Mesothelial cell of epicardium (in vitro differentiated cells): ENCODE measurements around the gene ESYT2. TPM values are rescaled to one million over a fixed set of nuclear protein-coding genes. Genes with fewer than 3 reads are reported as not detected.

ENCODE experiments used
- DNase-seq, 2 experiments: peaks; one replicate each; pipeline ENCODE4 v3.0.0; 2021; ENCODE audit warnings: low spot score in 2 of 2; ENCODE audit not compliant: unreplicated experiment in 2 of 2
- H3K27ac Mint-ChIP-seq: 2 replicates; pipeline ENCODE4 v1.8.0; 2021; ENCODE audit warnings: mixed read lengths
- H3K27me3 Mint-ChIP-seq: 2 replicates; pipeline ENCODE4 v1.8.0; 2021; ENCODE audit warnings: low read depth, mixed read lengths
- H3K36me3 Mint-ChIP-seq: 2 replicates; pipeline ENCODE4 v1.8.0; 2021; ENCODE audit warnings: mixed read lengths
- H3K4me1 Mint-ChIP-seq: 2 replicates; pipeline ENCODE4 v1.8.0; 2021; ENCODE audit warnings: mixed read lengths
- H3K4me3 Mint-ChIP-seq: 2 replicates; pipeline ENCODE4 v1.8.0; 2021; ENCODE audit warnings: mild to moderate bottlenecking, moderate library complexity, mixed read lengths
- H3K9me3 Mint-ChIP-seq: 2 replicates; pipeline ENCODE4 v1.8.0; 2021; ENCODE audit warnings: mixed read lengths
- total RNA-seq: library from RNA; stranded (reverse); gene quantifications from 3 replicates; pipeline ENCODE4 v1.2.1, GENCODE V29; 2021
- TF ChIP-seq, protein P1 (sequence below): fragments of 200-600 bp; sonication (generic); IDR thresholded peaks from one replicate; pipeline ENCODE4 v1.5.0; 2021; ENCODE audit warnings: antibody characterized with exemption; ENCODE audit not compliant: unreplicated experiment

The ESYT2 gene
- total RNA-seq, 1 donor from 2014 or later = 37.1 TPM

DNA sequence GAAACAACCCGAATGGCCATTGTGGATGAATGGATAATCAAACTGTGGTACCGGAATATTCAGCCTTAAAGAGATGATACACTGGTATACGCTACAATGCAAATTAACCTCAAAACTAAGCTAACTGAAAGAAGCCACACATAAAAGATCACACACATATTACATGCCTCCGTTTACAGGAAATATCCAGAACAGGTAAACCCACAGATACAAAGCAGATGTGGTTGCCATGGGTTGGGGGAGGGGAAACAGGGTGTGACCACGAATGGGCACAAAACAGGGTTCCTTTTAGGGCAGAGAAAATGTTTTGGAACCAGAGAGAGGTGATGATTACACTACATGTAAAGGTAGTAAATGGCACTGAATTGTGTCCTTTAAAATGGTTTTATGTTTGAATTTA is 16.6 kb downstream of the ESYT2 start:
- no peak for DNase-seq
- no peaks in the 10 kb centered on the region for H3K27me3 Mint-ChIP-seq
- H3K9me3 Mint-ChIP-seq = no peaks in the 10 kb centered on the region
- peaks cover 67% of the 10 kb centered on the region for H3K4me1 Mint-ChIP-seq
- peaks cover 5% of the 10 kb centered on the region for H3K36me3 Mint-ChIP-seq
- no peak overlapping the region for H3K4me3 Mint-ChIP-seq
- TF ChIP-seq, protein P1, sequence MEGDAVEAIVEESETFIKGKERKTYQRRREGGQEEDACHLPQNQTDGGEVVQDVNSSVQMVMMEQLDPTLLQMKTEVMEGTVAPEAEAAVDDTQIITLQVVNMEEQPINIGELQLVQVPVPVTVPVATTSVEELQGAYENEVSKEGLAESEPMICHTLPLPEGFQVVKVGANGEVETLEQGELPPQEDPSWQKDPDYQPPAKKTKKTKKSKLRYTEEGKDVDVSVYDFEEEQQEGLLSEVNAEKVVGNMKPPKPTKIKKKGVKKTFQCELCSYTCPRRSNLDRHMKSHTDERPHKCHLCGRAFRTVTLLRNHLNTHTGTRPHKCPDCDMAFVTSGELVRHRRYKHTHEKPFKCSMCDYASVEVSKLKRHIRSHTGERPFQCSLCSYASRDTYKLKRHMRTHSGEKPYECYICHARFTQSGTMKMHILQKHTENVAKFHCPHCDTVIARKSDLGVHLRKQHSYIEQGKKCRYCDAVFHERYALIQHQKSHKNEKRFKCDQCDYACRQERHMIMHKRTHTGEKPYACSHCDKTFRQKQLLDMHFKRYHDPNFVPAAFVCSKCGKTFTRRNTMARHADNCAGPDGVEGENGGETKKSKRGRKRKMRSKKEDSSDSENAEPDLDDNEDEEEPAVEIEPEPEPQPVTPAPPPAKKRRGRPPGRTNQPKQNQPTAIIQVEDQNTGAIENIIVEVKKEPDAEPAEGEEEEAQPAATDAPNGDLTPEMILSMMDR = no peak
- H3K27ac Mint-ChIP-seq = peak overlapping the region; percentile 86

DNA sequence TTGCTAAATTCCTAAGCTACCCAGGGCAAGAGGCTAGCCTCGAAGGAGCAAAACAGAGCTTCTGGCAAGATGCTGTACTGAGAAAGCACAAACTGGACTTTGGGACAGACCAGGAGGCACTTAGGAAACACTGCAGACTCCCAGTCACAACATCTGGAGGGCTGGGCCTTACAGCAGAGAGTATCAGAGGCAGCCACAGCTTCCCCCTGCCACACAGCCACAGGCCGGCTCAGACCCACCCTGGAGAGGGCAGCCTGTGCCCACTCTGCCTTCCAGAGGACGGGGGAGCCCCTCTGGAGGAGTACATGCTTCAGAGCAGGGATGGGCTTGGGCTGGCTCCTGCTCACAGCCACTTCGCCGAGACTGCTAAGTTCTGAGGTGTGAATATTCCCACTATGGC is 17.4 kb downstream of the ESYT2 start:
- H3K27ac Mint-ChIP-seq = peak overlapping the region; percentile 87
- H3K4me3 Mint-ChIP-seq = no peak overlapping the region
- peaks cover 5% of the 10 kb centered on the region for H3K36me3 Mint-ChIP-seq
- DNase-seq = no peak
- no peaks in the 10 kb centered on the region for H3K27me3 Mint-ChIP-seq
- H3K4me1 Mint-ChIP-seq = peaks cover 60% of the 10 kb centered on the region
- H3K9me3 Mint-ChIP-seq = no peaks in the 10 kb centered on the region
- TF ChIP-seq, protein P1 = no peak

DNA sequence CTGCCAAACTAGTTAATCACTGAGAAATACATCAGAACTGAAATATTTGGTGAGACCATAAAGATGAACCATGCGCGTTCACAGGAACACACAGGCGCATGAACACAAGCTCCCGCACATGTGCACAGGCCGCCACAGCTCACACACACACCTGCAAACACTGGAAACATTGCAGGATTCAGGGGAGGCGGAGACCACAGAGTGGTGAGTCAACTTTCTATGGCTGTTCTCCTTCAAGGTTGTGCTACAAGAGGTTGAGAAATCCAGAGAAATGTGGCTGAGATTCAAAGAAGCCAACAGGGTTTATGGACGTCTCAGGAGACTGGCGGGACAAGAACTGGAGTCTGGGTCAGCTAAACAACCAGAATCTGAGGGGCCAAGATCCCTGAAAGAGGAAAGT is 17.8 kb downstream of the ESYT2 start:
- no peak for DNase-seq
- H3K4me3 Mint-ChIP-seq = no peak overlapping the region
- H3K36me3 Mint-ChIP-seq = peaks cover 5% of the 10 kb centered on the region
- H3K9me3 Mint-ChIP-seq = no peaks in the 10 kb centered on the region
- peak overlapping the region; percentile 87 for H3K27ac Mint-ChIP-seq
- TF ChIP-seq, protein P1 = no peak
- no peaks in the 10 kb centered on the region for H3K27me3 Mint-ChIP-seq
- H3K4me1 Mint-ChIP-seq = peaks cover 56% of the 10 kb centered on the region

DNA sequence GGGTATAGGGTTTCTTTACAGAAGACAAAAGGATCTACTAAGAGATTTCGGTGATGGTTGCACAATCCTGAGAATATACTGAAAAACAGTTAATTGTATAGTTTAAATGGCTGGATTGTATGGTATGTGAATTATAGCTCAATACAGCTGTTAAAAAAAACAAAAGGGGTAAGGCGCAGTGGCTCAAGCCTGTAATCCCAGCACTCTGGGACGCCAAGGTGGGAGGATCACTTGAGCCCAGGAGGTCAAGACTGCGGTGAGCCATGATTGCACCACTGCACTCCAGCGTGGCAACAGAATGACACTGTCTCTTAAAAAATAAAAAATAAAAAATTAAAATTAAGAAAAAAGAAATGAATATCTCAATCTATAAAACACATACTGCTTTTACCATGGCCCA is 18.5 kb downstream of the ESYT2 start:
- Mint-ChIP-seq H3K27me3 (no peaks in the 10 kb centered on the region), H3K9me3 (no peaks in the 10 kb centered on the region), H3K36me3 (peaks cover 5% of the 10 kb centered on the region), H3K4me3 (no peak overlapping the region), H3K27ac (peak overlapping the region; percentile 33), H3K4me1 (peaks cover 49% of the 10 kb centered on the region)
- TF ChIP-seq, protein P1 = no peak
- DNase-seq = no peak

DNA sequence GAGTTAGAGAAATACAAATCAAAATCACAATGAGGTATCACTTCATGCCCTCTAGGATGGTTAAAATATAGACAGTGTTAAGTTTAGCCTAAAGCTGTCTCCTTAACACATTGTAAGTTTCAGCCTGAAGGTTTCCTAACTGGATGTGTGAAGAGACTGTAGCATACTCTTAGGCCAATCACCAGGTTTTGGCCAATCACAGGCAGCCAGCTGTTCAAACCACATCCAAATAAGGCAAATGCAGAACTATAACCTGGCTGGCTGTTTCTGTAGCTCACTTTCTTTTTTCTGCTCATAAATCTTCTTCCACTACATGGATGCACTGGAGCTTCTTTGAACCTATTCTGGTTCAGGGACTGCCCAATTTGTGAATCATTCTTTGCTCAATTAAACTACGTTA is 19.7 kb downstream of the ESYT2 start:
- no peak overlapping the region for H3K4me3 Mint-ChIP-seq
- H3K4me1 Mint-ChIP-seq = peaks cover 45% of the 10 kb centered on the region
- peaks cover 7% of the 10 kb centered on the region for H3K36me3 Mint-ChIP-seq
- no peak for DNase-seq
- TF ChIP-seq, protein P1 = no peak
- peak overlapping the region; percentile 54 for H3K27ac Mint-ChIP-seq
- H3K9me3 Mint-ChIP-seq = no peaks in the 10 kb centered on the region
- no peaks in the 10 kb centered on the region for H3K27me3 Mint-ChIP-seq

DNA sequence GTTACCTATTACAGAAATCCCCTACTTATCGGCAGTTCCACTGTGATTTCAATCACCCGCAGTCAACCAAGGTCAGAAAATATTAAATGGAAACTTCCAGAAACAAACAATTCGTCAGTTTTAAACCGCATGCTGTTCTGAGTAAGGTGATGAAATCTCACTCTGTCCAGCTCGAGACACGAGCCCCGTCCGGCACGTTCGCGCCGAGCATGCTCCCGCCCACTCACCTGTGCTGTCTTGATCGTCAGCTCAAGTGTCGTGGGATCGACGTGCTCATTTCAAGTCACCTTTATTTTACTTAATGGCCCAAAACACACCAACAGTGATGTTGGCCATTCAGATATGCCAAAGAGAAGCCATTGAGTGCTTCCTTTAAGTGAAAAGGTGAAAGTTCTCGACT is 21.2 kb downstream of the ESYT2 start:
- Mint-ChIP-seq H3K4me1 (peaks cover 39% of the 10 kb centered on the region), H3K36me3 (peaks cover 9% of the 10 kb centered on the region), H3K27ac (no peak overlapping the region), H3K27me3 (no peaks in the 10 kb centered on the region), H3K4me3 (no peak overlapping the region), H3K9me3 (no peaks in the 10 kb centered on the region)
- TF ChIP-seq, protein P1 = no peak
- no peak for DNase-seq
